ENCODE data around the gene DSEL. TPM values are rescaled to one million over a fixed set of nuclear protein-coding genes. Genes with fewer than 3 reads are reported as not detected.

DSEL gene
- total RNA-seq, 1 experiment from 2014 or later: 6.8 TPM

DNA sequence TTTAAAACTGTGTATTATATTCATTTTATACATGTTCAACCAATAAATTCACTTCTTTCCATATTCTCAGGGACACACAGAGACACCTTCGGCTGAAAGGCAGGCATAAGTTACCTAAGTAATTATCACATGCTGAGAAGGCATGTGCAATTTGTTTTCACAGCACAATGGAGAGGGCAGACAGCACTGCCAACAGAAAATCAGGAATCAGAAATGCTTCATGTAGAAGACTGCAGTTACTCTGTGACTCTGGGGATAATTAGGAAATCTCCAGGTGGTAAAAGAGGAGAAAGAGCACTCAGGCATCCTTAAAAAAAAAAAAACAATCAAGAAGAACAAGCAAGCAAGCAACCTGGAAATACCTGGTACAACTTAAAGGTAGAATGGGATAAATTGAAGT lies 49.3 kb downstream of the DSEL start:
- Histone ChIP-seq H3K36me3 (ENCODE audit: control insufficient read depth, insufficient read depth, low read length) (no peaks in the 10 kb centered on the region), H3K4me3 (ENCODE audit: low read depth in 2 of 2, low read length in 2 of 2) (no peak overlapping the region), H3K27ac (ENCODE audit: low read length) (no peak overlapping the region), H3K9me3 (ENCODE audit: control insufficient read depth, insufficient read depth, low read depth, low read length) (no peaks in the 10 kb centered on the region), H3K27me3 (ENCODE audit: control insufficient read depth, insufficient read depth, low read length) (no peaks in the 10 kb centered on the region), H3K4me1 (ENCODE audit: control insufficient read depth, insufficient read depth, low read length) (no peaks in the 10 kb centered on the region)
- no peak for ATAC-seq
- TF ChIP-seq, protein P1, sequence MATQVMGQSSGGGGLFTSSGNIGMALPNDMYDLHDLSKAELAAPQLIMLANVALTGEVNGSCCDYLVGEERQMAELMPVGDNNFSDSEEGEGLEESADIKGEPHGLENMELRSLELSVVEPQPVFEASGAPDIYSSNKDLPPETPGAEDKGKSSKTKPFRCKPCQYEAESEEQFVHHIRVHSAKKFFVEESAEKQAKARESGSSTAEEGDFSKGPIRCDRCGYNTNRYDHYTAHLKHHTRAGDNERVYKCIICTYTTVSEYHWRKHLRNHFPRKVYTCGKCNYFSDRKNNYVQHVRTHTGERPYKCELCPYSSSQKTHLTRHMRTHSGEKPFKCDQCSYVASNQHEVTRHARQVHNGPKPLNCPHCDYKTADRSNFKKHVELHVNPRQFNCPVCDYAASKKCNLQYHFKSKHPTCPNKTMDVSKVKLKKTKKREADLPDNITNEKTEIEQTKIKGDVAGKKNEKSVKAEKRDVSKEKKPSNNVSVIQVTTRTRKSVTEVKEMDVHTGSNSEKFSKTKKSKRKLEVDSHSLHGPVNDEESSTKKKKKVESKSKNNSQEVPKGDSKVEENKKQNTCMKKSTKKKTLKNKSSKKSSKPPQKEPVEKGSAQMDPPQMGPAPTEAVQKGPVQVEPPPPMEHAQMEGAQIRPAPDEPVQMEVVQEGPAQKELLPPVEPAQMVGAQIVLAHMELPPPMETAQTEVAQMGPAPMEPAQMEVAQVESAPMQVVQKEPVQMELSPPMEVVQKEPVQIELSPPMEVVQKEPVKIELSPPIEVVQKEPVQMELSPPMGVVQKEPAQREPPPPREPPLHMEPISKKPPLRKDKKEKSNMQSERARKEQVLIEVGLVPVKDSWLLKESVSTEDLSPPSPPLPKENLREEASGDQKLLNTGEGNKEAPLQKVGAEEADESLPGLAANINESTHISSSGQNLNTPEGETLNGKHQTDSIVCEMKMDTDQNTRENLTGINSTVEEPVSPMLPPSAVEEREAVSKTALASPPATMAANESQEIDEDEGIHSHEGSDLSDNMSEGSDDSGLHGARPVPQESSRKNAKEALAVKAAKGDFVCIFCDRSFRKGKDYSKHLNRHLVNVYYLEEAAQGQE (IDR thresholded peaks at IDR 0.05; ENCODE audit: insufficient read depth in 1 of 2, low read depth in 2 of 2, low read length in 1 of 2): no peak
- TF ChIP-seq SIN3A (IDR thresholded peaks at IDR 0.05; ENCODE audit: borderline replicate concordance, insufficient read depth, low read depth, low read length) (no peak), POLR2AphosphoS5 (IDR thresholded peaks at IDR 0.05; ENCODE audit: low read depth, low read length) (no peak)
- TF ChIP-seq, protein P2, sequence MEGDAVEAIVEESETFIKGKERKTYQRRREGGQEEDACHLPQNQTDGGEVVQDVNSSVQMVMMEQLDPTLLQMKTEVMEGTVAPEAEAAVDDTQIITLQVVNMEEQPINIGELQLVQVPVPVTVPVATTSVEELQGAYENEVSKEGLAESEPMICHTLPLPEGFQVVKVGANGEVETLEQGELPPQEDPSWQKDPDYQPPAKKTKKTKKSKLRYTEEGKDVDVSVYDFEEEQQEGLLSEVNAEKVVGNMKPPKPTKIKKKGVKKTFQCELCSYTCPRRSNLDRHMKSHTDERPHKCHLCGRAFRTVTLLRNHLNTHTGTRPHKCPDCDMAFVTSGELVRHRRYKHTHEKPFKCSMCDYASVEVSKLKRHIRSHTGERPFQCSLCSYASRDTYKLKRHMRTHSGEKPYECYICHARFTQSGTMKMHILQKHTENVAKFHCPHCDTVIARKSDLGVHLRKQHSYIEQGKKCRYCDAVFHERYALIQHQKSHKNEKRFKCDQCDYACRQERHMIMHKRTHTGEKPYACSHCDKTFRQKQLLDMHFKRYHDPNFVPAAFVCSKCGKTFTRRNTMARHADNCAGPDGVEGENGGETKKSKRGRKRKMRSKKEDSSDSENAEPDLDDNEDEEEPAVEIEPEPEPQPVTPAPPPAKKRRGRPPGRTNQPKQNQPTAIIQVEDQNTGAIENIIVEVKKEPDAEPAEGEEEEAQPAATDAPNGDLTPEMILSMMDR (IDR thresholded peaks at IDR 0.05): no peak
- CTCF ChIA-PET: no interaction called here
- intact Hi-C loops (cut with micrococcal nuclease; ENCODE audit: unreplicated experiment) (no loop called here), in situ Hi-C loops (cut with HindIII; ENCODE audit: low pct_unique_long_range_greater_than_20kb, low sequenced_read_pairs) (no loop called here)
- POLR2A ChIA-PET: no interaction called here
- DNase-seq (ENCODE audit: low read depth, low spot score): no peak
- no TSS peak for BruUV-seq (replicated peaks)

DNA sequence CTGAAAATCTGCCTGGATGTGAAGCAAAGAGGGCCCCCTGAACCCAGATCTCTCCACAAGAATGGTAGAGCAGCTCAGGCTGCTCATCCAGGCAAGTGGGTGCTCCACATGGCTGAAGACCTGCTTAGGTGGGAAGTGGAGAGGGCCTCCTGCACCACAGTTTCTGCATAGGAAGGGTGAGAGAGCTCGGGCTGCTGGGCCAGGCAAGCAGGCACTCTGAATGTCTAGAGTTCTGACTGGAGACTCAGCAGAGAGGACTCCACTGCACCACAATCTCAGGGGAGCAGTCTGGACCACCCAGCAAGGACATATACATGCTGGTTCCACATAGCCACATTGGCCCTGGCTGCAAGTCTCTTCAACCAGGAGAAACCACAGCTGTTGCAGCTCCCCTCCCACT lies 52.0 kb downstream of the DSEL start:
- H3K36me3 ChIP-seq (ENCODE audit: control insufficient read depth, insufficient read depth, low read length): no peaks in the 10 kb centered on the region
- no peaks in the 10 kb centered on the region for H3K9me3 ChIP-seq (ENCODE audit: control insufficient read depth, insufficient read depth, low read depth, low read length)
- TF ChIP-seq SIN3A (IDR thresholded peaks at IDR 0.05; ENCODE audit: borderline replicate concordance, insufficient read depth, low read depth, low read length): no peak
- TF ChIP-seq, protein P1 (IDR thresholded peaks at IDR 0.05; ENCODE audit: insufficient read depth in 1 of 2, low read depth in 2 of 2, low read length in 1 of 2): no peak
- no peak for TF ChIP-seq TCF7L2 (IDR thresholded peaks at IDR 0.05; ENCODE audit: low read depth, low read length)
- TF ChIP-seq, protein P2 (IDR thresholded peaks at IDR 0.05): no peak
- TF ChIP-seq POLR2AphosphoS5 (IDR thresholded peaks at IDR 0.05; ENCODE audit: low read depth, low read length): no peak
- intact Hi-C loops (cut with micrococcal nuclease; ENCODE audit: unreplicated experiment) (no loop called here), in situ Hi-C loops (cut with HindIII; ENCODE audit: low pct_unique_long_range_greater_than_20kb, low sequenced_read_pairs) (no loop called here)
- ATAC-seq (no peak), DNase-seq (ENCODE audit: low read depth, low spot score) (no peak)
- H3K27me3 ChIP-seq (ENCODE audit: control insufficient read depth, insufficient read depth, low read length): no peaks in the 10 kb centered on the region
- ChIA-PET POLR2A (no interaction called here), CTCF (no interaction called here)
- no peak overlapping the region for H3K4me3 ChIP-seq (ENCODE audit: low read depth in 2 of 2, low read length in 2 of 2)
- no peaks in the 10 kb centered on the region for H3K4me1 ChIP-seq (ENCODE audit: control insufficient read depth, insufficient read depth, low read length)
- no TSS peak for BruUV-seq (replicated peaks)
- H3K27ac ChIP-seq (ENCODE audit: low read length): no peak overlapping the region

Data from Panc1 (cell line).